Lower leg skin (tissue), 3 donors: Measurements from ENCODE around the gene DNALI1.

Source experiments
- CTCF ChIP-seq, 3 donors: fragments of 450-650 bp; IDR thresholded peaks; one replicate each; pipeline ENCODE4 v1.5.1; 2016; ENCODE audit warnings: antibody characterized with exemption in 3 of 3, mild to moderate bottlenecking in 3 of 3, moderate library complexity in 2 of 3
- POLR2A ChIP-seq, 2 donors: fragments of 450-650 bp; IDR thresholded peaks; one replicate each; pipeline ENCODE4 v1.6.1; 2016 to 2017; ENCODE audit warnings: antibody characterized with exemption in 2 of 2, mild to moderate bottlenecking in 1 of 2, moderate library complexity in 1 of 2

DNA sequence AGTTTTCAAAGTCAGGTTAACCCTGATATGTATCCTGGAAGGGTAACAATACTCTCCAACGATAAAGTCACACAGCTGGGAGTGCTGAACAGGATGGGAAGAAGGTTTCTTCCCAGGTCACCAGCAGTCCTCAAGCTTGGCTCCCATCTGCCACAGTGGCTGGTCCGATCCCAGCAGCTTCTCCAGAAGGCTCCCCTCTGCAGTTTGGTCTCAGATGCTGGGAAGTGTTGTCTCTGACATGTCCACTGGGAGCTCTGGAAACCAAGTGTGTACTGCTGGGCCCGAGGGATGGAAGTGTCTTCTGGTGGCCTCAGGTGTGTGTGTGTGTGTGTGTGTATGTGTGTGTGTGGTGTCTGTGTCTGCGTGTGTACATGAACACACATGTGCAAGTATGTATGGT lies 55.4 kb downstream of the DNALI1 start:
- TF ChIP-seq POLR2A (IDR thresholded peaks at IDR 0.05) (no peak), CTCF (IDR thresholded peaks at IDR 0.05) (no peak)
